HG02798 (cell line): ENCODE results near the gene ZBTB47.

ENCODE experiments used
- ATAC-seq: cut with Tn5 transposase; IDR thresholded peaks from one replicate; pipeline ENCODE4 v1.9.1; 2021; ENCODE audit warnings: mild to moderate bottlenecking; ENCODE audit not compliant: unreplicated experiment, poor library complexity

The ZBTB47 gene

GRCh38 chr3:42652251-42652610 is 1.3 kb upstream of the ZBTB47 start:
- no peak for ATAC-seq

DNA sequence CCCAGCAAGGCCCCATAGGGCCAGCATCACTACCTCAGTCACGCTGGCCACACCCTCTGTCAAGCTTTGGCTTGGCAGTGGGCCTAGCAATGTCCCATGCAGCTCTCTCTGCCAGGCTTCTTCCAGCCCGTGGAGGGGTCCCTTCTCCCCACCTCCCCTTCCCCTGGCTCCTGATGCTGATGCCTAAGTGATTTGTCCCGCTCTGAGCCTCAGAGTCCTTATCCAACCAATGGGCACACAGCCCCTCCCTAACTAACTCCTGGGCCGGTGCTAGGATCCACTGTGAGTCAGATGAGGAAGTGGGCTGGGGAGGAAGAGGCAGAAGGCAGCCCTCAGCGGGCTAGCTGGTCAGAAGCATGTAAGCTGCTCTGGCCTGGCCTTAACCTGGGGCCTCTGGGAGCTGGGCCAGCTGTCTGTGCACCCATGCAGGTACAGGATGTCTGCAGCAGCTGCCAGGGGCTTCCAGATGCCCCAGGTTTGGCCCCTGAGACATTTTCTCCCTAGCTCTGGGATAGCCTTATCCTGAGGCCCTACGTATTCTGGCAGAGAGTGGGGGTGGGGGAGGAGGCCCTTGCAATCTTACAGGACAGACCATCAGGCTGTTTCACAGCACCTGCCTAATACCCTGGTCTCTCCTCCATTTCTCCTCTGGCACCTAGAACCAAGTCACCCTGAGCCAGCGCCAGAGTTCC is 740 bp upstream of the ZBTB47 start:
- ATAC-seq, result peak; percentile 47

- ATAC-seq, result no peak
Observed at GRCh38 chr3:42653303-42653559, 266 bp upstream of the ZBTB47 start.

DNA sequence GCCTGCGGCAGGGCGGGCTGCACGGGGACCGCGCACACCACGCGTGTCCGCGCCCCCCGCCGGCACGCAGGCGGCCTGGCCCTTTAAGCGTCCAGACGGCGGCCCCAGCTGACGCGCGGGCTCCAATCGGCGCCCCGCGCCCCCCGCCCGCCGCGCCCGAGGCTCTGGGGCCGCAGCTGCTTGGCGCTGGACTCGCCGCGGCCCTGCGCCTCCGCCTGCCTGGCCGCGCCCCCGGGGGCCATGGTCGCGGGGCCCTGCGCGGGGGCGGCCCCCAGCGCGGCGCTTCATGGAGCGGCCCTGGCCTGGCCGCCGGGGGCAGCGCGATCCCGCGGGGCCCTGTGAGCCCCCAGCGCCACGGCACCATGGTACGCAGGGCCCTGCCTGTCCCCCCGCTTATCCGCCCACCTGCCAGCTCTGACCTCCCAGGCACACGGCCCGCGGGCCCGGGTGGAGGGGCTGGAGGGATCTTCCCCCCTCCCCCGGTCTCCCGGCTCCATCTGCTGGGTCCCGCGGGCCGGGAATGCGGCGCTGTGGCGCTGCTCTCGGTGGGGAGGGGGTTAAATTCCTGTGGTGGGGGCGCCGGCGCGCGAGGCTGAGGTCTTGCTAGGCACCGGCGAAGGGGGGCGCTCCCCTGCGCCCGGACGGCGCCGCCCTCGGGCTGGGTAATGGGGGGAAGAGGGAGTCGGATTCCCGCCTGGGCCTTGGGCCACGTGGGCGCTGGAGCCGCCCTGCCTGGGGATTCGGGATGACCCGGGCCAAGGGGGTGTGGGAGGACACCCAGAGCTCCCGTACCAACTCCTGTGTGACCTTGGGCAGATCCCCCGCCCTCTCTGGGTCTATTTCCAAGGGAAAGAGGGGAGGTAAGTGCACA is 1.1 kb downstream of the ZBTB47 start:
- ATAC-seq, result no peak

GRCh38 chr3:42655331-42655888 is 1.9 kb downstream of the ZBTB47 start:
- ATAC-seq, result no peak

DNA sequence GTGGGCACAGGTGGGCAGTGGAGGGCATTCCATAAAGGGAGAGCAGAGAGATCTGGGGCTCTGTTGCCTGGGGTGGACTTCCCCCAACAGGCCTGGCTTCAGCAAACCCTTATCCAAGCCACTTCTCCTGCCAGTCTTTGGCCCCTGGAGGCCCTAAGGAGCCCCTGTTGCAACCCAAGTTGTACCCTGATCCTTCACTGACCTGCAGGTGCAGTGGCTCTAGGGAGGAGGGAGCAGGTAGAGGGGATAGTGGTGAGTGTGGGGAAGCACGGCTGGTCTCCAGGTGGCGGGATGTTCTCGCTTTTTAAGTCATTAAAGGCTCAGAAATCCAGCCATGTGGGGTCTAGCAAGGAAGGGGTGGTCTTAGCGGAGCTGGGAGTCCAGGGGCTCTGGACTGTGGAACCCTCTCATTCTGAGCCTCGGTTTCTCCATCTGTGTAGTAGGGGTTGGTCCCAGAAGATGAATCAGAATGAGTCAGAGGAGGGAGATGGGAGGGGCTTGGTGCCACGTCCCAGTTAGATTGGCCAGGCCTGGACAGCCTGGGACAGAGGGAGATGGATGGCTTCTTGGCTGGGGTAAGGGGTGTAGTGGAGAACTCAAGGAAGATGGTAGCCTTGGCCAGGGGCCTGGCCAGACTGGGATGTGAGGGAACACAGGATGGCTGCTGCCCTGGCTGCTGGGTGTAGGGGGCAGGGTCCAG is 2.6 kb downstream of the ZBTB47 start:
- ATAC-seq, result no peak

- ATAC-seq, result no peak
Observed at GRCh38 chr3:42656680-42657610, 3.4 kb downstream of the ZBTB47 start.

DNA sequence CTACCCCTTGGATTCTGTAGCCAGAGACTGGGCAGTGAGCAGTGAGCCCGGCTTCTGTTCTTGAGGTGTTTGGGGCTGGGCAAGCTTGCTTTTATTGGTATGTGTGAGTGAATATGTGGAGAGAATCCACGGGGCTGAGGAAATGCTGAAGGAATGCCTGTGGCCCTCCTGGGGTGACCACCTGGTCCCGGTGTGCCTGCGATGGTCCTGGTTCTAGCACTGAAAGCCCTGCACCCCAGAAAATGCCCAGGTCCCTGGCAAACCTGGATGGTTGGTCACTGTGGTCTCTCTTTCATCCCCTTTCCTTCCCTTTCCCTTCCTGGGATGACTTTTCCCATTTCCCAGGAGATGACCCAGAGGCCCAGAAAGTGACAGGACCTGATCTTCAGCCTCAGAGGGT is 4.2 kb downstream of the ZBTB47 start:
- ATAC-seq, result no peak

GRCh38 chr3:42658091-42658770 is 4.7 kb downstream of the ZBTB47 start:
- no peak for ATAC-seq

DNA sequence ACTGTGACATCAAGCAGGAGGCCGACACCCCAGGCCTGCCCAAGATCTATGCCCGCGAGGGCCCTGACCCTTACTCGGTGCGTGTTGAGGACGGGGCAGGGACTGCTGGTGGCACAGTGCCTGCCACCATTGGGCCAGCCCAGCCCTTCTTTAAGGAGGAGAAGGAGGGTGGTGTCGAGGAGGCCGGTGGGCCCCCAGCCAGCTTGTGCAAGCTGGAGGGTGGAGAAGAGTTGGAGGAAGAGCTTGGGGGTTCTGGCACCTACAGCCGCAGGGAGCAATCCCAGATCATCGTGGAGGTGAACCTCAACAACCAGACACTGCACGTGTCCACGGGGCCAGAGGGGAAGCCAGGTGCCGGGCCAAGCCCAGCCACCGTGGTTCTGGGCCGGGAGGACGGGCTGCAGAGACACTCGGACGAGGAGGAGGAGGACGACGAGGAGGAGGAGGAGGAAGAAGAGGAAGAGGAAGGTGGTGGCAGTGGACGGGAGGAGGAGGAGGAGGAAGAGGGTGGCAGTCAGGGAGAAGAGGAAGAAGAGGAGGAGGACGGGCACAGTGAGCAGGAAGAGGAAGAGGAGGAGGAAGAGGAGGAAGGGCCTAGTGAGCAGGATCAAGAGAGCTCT is 5.4 kb downstream of the ZBTB47 start:
- no peak for ATAC-seq

GRCh38 chr3:42659451-42660130 is 6.1 kb downstream of the ZBTB47 start:
- no peak for ATAC-seq

GRCh38 chr3:42660131-42660715 is 6.7 kb downstream of the ZBTB47 start:
- ATAC-seq, result no peak

DNA sequence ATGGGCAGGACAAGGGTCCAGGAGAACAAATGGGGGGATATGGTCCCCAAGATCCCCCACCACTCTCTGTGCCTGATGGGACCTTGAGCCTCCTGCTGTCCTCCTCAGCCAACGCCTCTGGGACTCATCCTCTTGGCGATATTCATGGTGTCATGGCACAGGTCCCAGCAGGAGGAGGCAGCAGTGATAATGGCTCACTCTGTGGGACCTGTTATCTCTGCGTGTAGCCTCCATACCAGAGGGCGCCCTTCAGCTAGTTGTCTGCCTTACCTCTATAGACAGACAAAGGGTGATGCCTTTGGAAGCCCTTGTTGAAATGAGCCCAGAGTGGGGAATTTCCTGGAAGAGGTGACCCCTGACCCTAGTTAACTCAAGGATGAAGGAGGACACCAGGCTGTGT is 7.4 kb downstream of the ZBTB47 start:
- no peak for ATAC-seq

DNA sequence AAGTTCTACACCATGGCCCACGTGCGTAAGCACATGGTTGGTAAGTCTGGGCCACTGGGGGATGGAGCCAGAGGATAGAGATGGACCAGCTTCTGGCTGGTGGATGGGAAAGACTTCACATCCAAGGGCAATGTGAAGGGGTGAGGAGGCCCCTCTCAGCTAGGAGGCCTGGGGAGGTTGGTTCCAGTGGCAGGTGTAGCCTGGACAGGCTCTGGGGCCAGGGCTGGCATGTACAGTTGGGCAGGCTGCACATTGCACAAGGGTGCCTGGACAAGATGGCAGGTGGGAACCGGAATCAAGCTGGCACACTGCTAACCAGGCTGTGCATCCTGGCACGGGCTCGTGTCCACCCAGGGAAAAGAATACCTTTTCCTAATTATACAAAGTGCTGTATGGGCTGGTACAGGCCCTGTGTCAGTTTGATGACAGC is 8.1 kb downstream of the ZBTB47 start:
- no peak for ATAC-seq

- no peak for ATAC-seq
Observed at GRCh38 chr3:42662037-42662812, 8.7 kb downstream of the ZBTB47 start.

DNA sequence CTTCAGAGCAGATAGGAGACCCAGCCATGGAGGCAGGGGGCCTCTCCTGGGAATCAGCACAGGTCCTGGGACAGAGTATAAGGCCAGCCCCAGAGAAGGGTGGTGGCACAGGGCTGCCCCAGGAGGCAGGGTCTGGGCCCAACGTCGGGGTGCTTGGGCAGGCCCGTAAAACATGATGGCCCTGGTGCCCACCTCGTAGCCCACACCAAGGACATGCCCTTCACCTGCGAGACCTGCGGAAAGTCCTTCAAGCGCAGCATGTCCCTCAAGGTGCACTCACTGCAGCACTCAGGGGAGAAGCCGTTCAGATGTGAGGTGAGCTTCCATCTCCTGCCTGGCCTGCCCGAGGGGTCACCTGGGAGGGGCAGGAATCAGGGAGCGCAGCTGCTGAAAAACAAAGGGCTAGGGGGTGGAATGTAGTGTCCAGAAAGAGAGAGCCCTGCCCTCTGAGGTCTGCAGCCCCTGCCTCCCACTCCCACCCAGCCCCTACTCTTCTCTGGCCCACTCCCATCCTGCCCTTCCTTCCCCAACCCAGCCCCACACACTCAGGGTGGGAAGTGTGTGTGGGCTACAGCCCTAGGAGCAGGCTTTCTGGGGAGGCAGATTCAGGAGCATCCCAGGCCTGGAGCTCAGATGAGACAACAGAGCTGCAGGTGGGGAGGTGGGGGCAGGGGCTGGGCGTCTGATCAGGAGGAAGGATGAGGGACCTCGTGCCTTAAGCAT is 9.5 kb downstream of the ZBTB47 start:
- no peak for ATAC-seq
